ENCODE measurements around the gene WWOX.
"Not testable (repeated sequence)": the region's sequence is repeated elsewhere in the genome, so short reads cannot be mapped to it uniquely, and the experiment has no call there.

Gene WWOX

GRCh38 chr16:78666318-78666717 lies 566.9 kb downstream of the WWOX start:
- no peak for FAIRE-seq

- no peak for FAIRE-seq
Measured at GRCh38 chr16:78667675-78668074, 568.2 kb downstream of the WWOX start.

- no peak for FAIRE-seq
Measured at GRCh38 chr16:78668393-78668792, 568.9 kb downstream of the WWOX start.

GRCh38 chr16:78669994-78670393 lies 570.5 kb downstream of the WWOX start:
- FAIRE-seq: no peak

- FAIRE-seq: no peak
Measured at GRCh38 chr16:78672779-78673556, 573.5 kb downstream of the WWOX start.

- FAIRE-seq: peak; percentile 29
Measured at GRCh38 chr16:78673884-78674283, 574.4 kb downstream of the WWOX start.

GRCh38 chr16:78675312-78675711 lies 575.9 kb downstream of the WWOX start:
- FAIRE-seq: peak; percentile 96

- FAIRE-seq: peak; percentile 54
Measured at GRCh38 chr16:78675951-78676792, 576.7 kb downstream of the WWOX start.

GRCh38 chr16:78677181-78677731 lies 577.8 kb downstream of the WWOX start:
- no peak for FAIRE-seq

- FAIRE-seq: no peak
Measured at GRCh38 chr16:78679546-78679945, 580.1 kb downstream of the WWOX start.

- no peak for FAIRE-seq
Measured at GRCh38 chr16:78681743-78682142, 582.3 kb downstream of the WWOX start.

GRCh38 chr16:78684030-78684611 lies 584.7 kb downstream of the WWOX start:
- FAIRE-seq: no peak

- peak; percentile 77 for FAIRE-seq
Measured at GRCh38 chr16:78684655-78685375, 585.4 kb downstream of the WWOX start.

- no peak for FAIRE-seq
Measured at GRCh38 chr16:78686601-78687000, 587.1 kb downstream of the WWOX start.

GRCh38 chr16:78689028-78689427 lies 589.6 kb downstream of the WWOX start:
- no peak for FAIRE-seq

GRCh38 chr16:78689536-78689935 lies 590.1 kb downstream of the WWOX start:
- no peak for FAIRE-seq

- FAIRE-seq: no peak
Measured at GRCh38 chr16:78690510-78690909, 591.1 kb downstream of the WWOX start.

- not testable (repeated sequence) for FAIRE-seq
Measured at GRCh38 chr16:78691746-78692145, 592.3 kb downstream of the WWOX start.

- FAIRE-seq: no peak
Measured at GRCh38 chr16:78693496-78693895, 594.0 kb downstream of the WWOX start.

GRCh38 chr16:78694414-78694813 lies 595.0 kb downstream of the WWOX start:
- no peak for FAIRE-seq

- no peak for FAIRE-seq
Measured at GRCh38 chr16:78695391-78695790, 595.9 kb downstream of the WWOX start.

- FAIRE-seq: no peak
Measured at GRCh38 chr16:78696797-78697196, 597.3 kb downstream of the WWOX start.

- FAIRE-seq: no peak
Measured at GRCh38 chr16:78697426-78697825, 598.0 kb downstream of the WWOX start.
